Medulla oblongata (tissue), 1 donor: ENCODE measurements around the gene YWHAG.
"Not testable (repeated sequence)": the region's sequence is repeated elsewhere in the genome, so short reads cannot be mapped to it uniquely, and the experiment has no call there.

ENCODE experiments used
- DNase-seq: peaks from one replicate; pipeline ENCODE4 v3.0.0-alpha.2; 2015; ENCODE audit errors: extremely low spot score

The YWHAG gene

GRCh38 chr7:76380623-76380966 is 21.8 kb upstream of the YWHAG start:
- no peak for DNase-seq

- DNase-seq = no peak
These were observed 18.6 kb upstream of the YWHAG start for GRCh38 chr7:76377186-76377918.

- no peak for DNase-seq
These were observed 16.5 kb upstream of the YWHAG start for GRCh38 chr7:76375251-76375650.

GRCh38 chr7:76372984-76373833 is 14.4 kb upstream of the YWHAG start:
- no peak for DNase-seq

GRCh38 chr7:76371396-76371795 is 12.6 kb upstream of the YWHAG start:
- no peak for DNase-seq

- no peak for DNase-seq
These were observed 10.2 kb upstream of the YWHAG start for GRCh38 chr7:76369018-76369417.

GRCh38 chr7:76368190-76368589 is 9.4 kb upstream of the YWHAG start:
- no peak for DNase-seq

GRCh38 chr7:76364198-76364584 is 5.4 kb upstream of the YWHAG start:
- peak; percentile 29 for DNase-seq

- DNase-seq = not testable (repeated sequence)
These were observed 5.0 kb upstream of the YWHAG start for GRCh38 chr7:76363754-76364153.

- no peak for DNase-seq
These were observed 1.3 kb upstream of the YWHAG start for GRCh38 chr7:76359978-76360638.

GRCh38 chr7:76359111-76359977 is 553 bp upstream of the YWHAG start:
- DNase-seq = peak; percentile 99

- DNase-seq = peak; percentile 79
These were observed 745 bp downstream of the YWHAG start for GRCh38 chr7:76358011-76358480.

- DNase-seq = peak; percentile 64
These were observed 1.2 kb downstream of the YWHAG start for GRCh38 chr7:76357475-76358010.

GRCh38 chr7:76356823-76357222 is 2.0 kb downstream of the YWHAG start:
- DNase-seq = peak; percentile 32

GRCh38 chr7:76356115-76356514 is 2.7 kb downstream of the YWHAG start:
- no peak for DNase-seq

- peak; percentile 83 for DNase-seq
These were observed 3.6 kb downstream of the YWHAG start for GRCh38 chr7:76354981-76355730.

GRCh38 chr7:76354516-76354915 is 4.3 kb downstream of the YWHAG start:
- DNase-seq = no peak

GRCh38 chr7:76353744-76354143 is 5.0 kb downstream of the YWHAG start:
- no peak for DNase-seq

- no peak for DNase-seq
These were observed 6.6 kb downstream of the YWHAG start for GRCh38 chr7:76352193-76352592.

GRCh38 chr7:76351372-76351771 is 7.4 kb downstream of the YWHAG start:
- DNase-seq = no peak
